Keratinocyte (primary cell): ENCODE results near the gene FLNB.

Experiments used
- CTCF ChIP-seq, 3 experiments: IDR thresholded peaks in 1 of 3; conservative IDR thresholded peaks in 1 of 3; optimal IDR thresholded peaks in 1 of 3; 2 replicates in 2 of 3; 3 replicates in 1 of 3; pipeline versions ENCODE3 to v1.5.1; 2011; ENCODE audit warnings: low read length in 3 of 3, mild to moderate bottlenecking in 3 of 3, moderate library complexity in 2 of 3, control low read depth in 1 of 3, inconsistent platforms in 1 of 3; ENCODE audit not compliant: insufficient read depth in 2 of 3; ENCODE audit errors: extremely low read depth in 1 of 3
- EZH2 ChIP-seq: IDR thresholded peaks from one replicate; pipeline ENCODE4 v1.6.1; 2012; ENCODE audit warnings: inconsistent platforms, mild to moderate bottlenecking, low read length, moderate library complexity

- TF ChIP-seq EZH2 (no peak), CTCF (optimal IDR thresholded peaks at IDR 0.05 in 1 of 3, IDR thresholded peaks at IDR 0.05 in 1 of 3, conservative IDR thresholded peaks at IDR 0.05 in 1 of 3; ENCODE audit: extremely low read depth in 1 of 3, insufficient read depth in 2 of 3, low read length in 3 of 3) (no peak)
Measured at GRCh38 chr3:58066842-58067241, 58.6 kb downstream of the FLNB start.
